ENCODE data around the gene CLIC4.

DNA sequence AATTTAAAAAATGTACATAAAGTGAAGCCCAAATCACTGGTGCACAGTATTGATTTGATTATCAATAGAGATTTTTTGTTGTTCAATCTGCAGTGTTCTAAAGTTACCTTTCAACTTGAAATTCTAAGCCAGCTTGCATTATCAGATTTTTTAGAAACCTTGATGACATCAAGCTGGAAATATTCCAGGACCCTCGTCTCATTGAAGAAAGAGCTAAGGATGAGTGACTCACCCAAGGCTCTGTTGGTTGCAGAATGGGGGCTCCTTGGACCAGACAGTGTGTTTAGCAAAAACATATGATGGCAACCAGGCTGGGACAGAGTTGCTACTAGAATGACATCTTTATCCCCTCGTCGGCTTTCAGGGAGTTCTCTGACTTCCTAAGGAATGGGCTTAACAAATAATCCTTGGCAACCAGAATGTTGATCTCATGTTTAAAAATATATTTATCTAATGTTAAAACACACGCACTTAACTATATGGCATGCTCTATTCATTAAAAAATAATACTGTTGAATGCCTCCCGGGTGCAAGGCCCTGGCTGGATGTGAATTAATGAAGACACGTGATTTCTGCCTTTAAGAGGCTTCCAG is 105.2 kb downstream of the CLIC4 start:
- TF ChIP-seq EZH2 (IDR thresholded peaks at IDR 0.05; ENCODE audit: borderline replicate concordance, insufficient read depth, low read depth, low read length, poor library complexity, severe bottlenecking) = no peak
- TF ChIP-seq, protein P1, sequence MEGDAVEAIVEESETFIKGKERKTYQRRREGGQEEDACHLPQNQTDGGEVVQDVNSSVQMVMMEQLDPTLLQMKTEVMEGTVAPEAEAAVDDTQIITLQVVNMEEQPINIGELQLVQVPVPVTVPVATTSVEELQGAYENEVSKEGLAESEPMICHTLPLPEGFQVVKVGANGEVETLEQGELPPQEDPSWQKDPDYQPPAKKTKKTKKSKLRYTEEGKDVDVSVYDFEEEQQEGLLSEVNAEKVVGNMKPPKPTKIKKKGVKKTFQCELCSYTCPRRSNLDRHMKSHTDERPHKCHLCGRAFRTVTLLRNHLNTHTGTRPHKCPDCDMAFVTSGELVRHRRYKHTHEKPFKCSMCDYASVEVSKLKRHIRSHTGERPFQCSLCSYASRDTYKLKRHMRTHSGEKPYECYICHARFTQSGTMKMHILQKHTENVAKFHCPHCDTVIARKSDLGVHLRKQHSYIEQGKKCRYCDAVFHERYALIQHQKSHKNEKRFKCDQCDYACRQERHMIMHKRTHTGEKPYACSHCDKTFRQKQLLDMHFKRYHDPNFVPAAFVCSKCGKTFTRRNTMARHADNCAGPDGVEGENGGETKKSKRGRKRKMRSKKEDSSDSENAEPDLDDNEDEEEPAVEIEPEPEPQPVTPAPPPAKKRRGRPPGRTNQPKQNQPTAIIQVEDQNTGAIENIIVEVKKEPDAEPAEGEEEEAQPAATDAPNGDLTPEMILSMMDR (IDR thresholded peaks at IDR 0.05) = no peak

Data from B cell (primary cell).